ENCODE data around the gene AGER. TPM values are rescaled to one million over a fixed set of nuclear protein-coding genes. Genes with fewer than 3 reads are reported as not detected.

AGER gene
- total and polyA plus RNA-seq, 9 of the 15 experiments (the other 6 are each of a cell fraction or from before 2014, with no cell fraction given), result 1.2 to 11.5 (median 4.1) TPM

DNA sequence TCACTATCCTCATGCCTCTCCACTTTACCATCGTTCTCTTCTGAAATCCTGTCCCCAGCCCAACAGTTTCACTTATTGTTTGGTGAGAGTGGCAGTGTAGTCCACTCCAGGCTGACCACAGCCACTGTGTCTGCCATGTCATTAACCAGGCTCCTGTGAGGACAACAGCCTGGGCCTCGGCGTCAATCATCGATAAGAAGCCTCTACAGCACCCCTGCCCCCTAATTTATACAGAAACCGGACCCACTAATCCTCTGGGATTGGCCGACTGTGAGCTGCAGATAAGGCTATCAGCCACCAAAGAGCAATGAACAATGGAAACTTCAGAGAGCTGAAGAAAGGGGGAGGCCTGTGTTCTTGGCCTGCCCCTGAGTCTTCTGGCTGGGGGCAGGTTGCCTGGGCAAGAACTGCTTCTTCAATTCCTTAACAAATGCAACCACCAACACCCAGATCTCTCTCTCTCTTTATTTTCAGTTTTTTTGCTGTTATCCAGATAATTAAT is 16.2 kb downstream of the AGER start (continued):
- no peak for TF ChIP-seq CTCFL (IDR thresholded peaks at IDR 0.05; ENCODE audit: borderline replicate concordance, insufficient read depth, low read depth, low read length, poor library complexity, severe bottlenecking)
- 0 out of 2 replicates have a peak, but pooled peaks have one; percentile 4 for TF ChIP-seq TAF7 (tag; IDR thresholded peaks at IDR 0.05)
- TF ChIP-seq PHF21A (IDR thresholded peaks at IDR 0.05; ENCODE audit: borderline replicate concordance, low read depth), result peak; percentile 67; the same call in 1 of the 2 replicates
- peak; percentile 3; the same call in 1 of the 2 replicates for TF ChIP-seq MECOM (CRISPR knock-in tag; IDR thresholded peaks at IDR 0.05)
- TF ChIP-seq ZBTB17 (CRISPR knock-in tag; IDR thresholded peaks at IDR 0.05), result peak; percentile 88
- TF ChIP-seq TCF3 (CRISPR knock-in tag; IDR thresholded peaks at IDR 0.05), result peak; percentile 98
- TF ChIP-seq NCOA1 (IDR thresholded peaks at IDR 0.05; ENCODE audit: low read depth), result peak; percentile 87; the same call in 1 of the 2 replicates
- TF ChIP-seq MTA3 (IDR thresholded peaks at IDR 0.05; ENCODE audit: borderline replicate concordance), result peak; percentile 97
- peak; percentile 87; the same call in 1 of the 2 replicates for TF ChIP-seq ZNF583 (CRISPR knock-in tag; IDR thresholded peaks at IDR 0.05)
- TF ChIP-seq BCOR (IDR thresholded peaks at IDR 0.05), result peak; percentile 67; the same call in 1 of the 2 replicates
- TF ChIP-seq NUFIP1 (IDR thresholded peaks at IDR 0.05; ENCODE audit: partially characterized antibody), result no peak
- TF ChIP-seq, protein P1, sequence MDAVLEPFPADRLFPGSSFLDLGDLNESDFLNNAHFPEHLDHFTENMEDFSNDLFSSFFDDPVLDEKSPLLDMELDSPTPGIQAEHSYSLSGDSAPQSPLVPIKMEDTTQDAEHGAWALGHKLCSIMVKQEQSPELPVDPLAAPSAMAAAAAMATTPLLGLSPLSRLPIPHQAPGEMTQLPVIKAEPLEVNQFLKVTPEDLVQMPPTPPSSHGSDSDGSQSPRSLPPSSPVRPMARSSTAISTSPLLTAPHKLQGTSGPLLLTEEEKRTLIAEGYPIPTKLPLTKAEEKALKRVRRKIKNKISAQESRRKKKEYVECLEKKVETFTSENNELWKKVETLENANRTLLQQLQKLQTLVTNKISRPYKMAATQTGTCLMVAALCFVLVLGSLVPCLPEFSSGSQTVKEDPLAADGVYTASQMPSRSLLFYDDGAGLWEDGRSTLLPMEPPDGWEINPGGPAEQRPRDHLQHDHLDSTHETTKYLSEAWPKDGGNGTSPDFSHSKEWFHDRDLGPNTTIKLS (IDR thresholded peaks at IDR 0.05; ENCODE audit: borderline replicate concordance, low read depth), result peak; percentile 60; the same call in 1 of the 2 replicates
- peak; percentile 94 for TF ChIP-seq CXXC5 (CRISPR knock-in tag; IDR thresholded peaks at IDR 0.05)
- TF ChIP-seq KAT8 (IDR thresholded peaks at IDR 0.05; ENCODE audit: low read depth), result no peak
- peak; percentile 93 for TF ChIP-seq POLR2AphosphoS5 (IDR thresholded peaks at IDR 0.05; ENCODE audit: control insufficient read depth, insufficient read depth, low read depth, low read length)
- peak; percentile 70; the same call in 1 of the 2 replicates for TF ChIP-seq KLF6 (CRISPR knock-in tag; IDR thresholded peaks at IDR 0.05; ENCODE audit: borderline replicate concordance)
- TF ChIP-seq FOXK2 (conservative IDR thresholded peaks at IDR 0.05 in 1 of 2, IDR thresholded peaks at IDR 0.05 in 1 of 2; ENCODE audit: low read depth in 2 of 2), result peak; percentile 82 to 91; a peak in 3 of 4 replicates
- no peak for TF ChIP-seq SIX5 (IDR thresholded peaks at IDR 0.05; ENCODE audit: borderline replicate concordance in 1 of 2, insufficient read depth in 1 of 2, low read depth in 1 of 2, low read length in 2 of 2)
- peak; percentile 79 for TF ChIP-seq ZBTB2 (IDR thresholded peaks at IDR 0.05)
- TF ChIP-seq, protein P2, sequence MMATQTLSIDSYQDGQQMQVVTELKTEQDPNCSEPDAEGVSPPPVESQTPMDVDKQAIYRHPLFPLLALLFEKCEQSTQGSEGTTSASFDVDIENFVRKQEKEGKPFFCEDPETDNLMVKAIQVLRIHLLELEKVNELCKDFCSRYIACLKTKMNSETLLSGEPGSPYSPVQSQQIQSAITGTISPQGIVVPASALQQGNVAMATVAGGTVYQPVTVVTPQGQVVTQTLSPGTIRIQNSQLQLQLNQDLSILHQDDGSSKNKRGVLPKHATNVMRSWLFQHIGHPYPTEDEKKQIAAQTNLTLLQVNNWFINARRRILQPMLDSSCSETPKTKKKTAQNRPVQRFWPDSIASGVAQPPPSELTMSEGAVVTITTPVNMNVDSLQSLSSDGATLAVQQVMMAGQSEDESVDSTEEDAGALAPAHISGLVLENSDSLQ (IDR thresholded peaks at IDR 0.05), result peak; percentile 98
- 0 out of 2 replicates have a peak, but pooled peaks have one; percentile 15 for TF ChIP-seq TOE1 (IDR thresholded peaks at IDR 0.05; ENCODE audit: borderline replicate concordance)
- TF ChIP-seq TOE1 (CRISPR knock-in tag; IDR thresholded peaks at IDR 0.05; ENCODE audit: borderline replicate concordance, low read depth), result no peak
- TF ChIP-seq STAT5A (IDR thresholded peaks at IDR 0.05; ENCODE audit: borderline replicate concordance, low read length), result peak; percentile 86
